HFFc6 (cell line): Measurements from ENCODE around the gene CLCNKA. TPM values are rescaled to one million over a fixed set of nuclear protein-coding genes. Genes with fewer than 3 reads are reported as not detected.

Experiments used
- DNase-seq: peaks from one replicate; pipeline ENCODE4 v3.0.0-alpha.2; 2018
- H3K27ac Mint-ChIP-seq: 2 replicates; pipeline ENCODE4 v1.8.0; 2020; ENCODE audit warnings: mild to moderate bottlenecking, mixed read lengths
- H3K27me3 Mint-ChIP-seq: 2 replicates; pipeline ENCODE4 v1.8.0; 2021; ENCODE audit warnings: mild to moderate bottlenecking, moderate library complexity, mixed read lengths; ENCODE audit not compliant: insufficient read depth
- H3K36me3 Mint-ChIP-seq: 2 replicates; pipeline ENCODE4 v1.8.0; 2021; ENCODE audit warnings: low read depth, mixed read lengths
- H3K4me1 Mint-ChIP-seq: 2 replicates; pipeline ENCODE4 v1.8.0; 2020; ENCODE audit warnings: low read depth, mixed read lengths
- H3K4me3 Mint-ChIP-seq: 2 replicates; pipeline ENCODE4 v1.8.0; 2020; ENCODE audit warnings: mild to moderate bottlenecking, moderate library complexity, mixed read lengths
- H3K9me3 Mint-ChIP-seq: 2 replicates; pipeline ENCODE4 v1.8.0; 2020; ENCODE audit warnings: mild to moderate bottlenecking, mixed read lengths
- long read RNA-seq: library from polyadenylated mRNA; unstranded; transcript quantifications from one replicate; pipeline ENCODE4 v2.0.0, GENCODE V29; 2019
- total RNA-seq, 6 experiments: library from RNA; stranded (reverse); fragmentation: NEBNext Ultra II Directional; extraction: Animal tissue kit (Norgen Biotek cat#: 25700); gene quantifications; 2 replicates in 1 of 6; 3 replicates in 5 of 6; pipeline ENCODE4 v1.2.3, GENCODE V29; 2021
- TF ChIP-seq, protein P1 (sequence below): fragments of 200-600 bp; sonication (generic); IDR thresholded peaks from 2 replicates; pipeline ENCODE4 v1.5.0; 2021; ENCODE audit warnings: antibody characterized with exemption, mild to moderate bottlenecking

Gene CLCNKA
- total RNA-seq, result not detected
- long read RNA-seq, result 0 reads

DNA sequence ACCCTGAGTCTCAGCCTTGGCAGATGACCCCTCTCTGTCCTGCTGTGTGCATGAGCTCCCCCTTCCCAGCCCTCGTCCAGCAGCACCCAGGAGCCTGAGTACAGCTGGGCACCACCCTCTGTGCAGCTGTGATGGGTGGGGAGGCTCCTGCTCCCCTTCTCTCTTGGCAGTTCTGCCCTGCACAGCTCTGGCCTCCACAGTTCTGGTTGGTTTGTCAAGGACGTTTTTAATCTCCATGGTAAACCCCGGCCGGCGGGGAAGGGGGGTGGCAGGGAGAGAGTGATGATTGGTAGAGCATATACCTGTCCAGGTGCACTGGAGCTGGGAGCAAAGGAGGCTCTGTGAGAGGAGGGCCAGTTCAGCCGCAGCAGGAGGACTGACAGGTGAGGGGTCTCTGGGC, at the start of gene CLCNKA:
CLCNKA (plus strand) TSS at position 356 of the 400 bp plus-strand sequence. CDS start 584 bp downstream, outside the sequence.
- TF ChIP-seq, protein P1, sequence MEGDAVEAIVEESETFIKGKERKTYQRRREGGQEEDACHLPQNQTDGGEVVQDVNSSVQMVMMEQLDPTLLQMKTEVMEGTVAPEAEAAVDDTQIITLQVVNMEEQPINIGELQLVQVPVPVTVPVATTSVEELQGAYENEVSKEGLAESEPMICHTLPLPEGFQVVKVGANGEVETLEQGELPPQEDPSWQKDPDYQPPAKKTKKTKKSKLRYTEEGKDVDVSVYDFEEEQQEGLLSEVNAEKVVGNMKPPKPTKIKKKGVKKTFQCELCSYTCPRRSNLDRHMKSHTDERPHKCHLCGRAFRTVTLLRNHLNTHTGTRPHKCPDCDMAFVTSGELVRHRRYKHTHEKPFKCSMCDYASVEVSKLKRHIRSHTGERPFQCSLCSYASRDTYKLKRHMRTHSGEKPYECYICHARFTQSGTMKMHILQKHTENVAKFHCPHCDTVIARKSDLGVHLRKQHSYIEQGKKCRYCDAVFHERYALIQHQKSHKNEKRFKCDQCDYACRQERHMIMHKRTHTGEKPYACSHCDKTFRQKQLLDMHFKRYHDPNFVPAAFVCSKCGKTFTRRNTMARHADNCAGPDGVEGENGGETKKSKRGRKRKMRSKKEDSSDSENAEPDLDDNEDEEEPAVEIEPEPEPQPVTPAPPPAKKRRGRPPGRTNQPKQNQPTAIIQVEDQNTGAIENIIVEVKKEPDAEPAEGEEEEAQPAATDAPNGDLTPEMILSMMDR, result no peak
- H3K27ac Mint-ChIP-seq, result no peak within 1 kb of the TSS
- DNase-seq, result no peak
- no peaks in the 10 kb centered on the region for H3K36me3 Mint-ChIP-seq
- no peak within 1 kb of the TSS for H3K4me3 Mint-ChIP-seq
- no peaks in the 10 kb centered on the region for H3K9me3 Mint-ChIP-seq
- H3K4me1 Mint-ChIP-seq, result peaks cover 35% of the 10 kb centered on the region
- peaks cover under 1% of the 10 kb centered on the region for H3K27me3 Mint-ChIP-seq

DNA sequence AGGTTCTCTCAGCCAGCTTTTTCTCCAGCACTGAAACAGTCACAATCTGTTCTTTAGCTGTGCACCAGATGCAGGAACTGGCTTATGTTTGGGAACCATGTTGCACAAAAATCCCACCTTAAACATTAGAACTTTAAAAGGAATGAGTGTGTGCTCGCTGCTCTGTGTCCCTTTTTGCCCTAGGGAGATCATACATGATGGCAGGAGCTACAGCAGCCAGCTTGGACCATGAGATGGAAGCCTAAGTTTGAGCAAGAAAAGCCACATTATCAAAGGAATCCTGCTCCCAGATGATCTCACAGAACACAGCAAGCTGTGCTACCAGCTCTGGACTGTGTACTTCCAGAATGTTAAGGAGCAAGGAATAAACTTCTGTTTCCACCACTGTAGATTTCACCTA, 49.4 kb upstream of the CLCNKA start:
- DNase-seq, result no peak
- Mint-ChIP-seq H3K4me1 (peaks cover 36% of the 10 kb centered on the region), H3K27ac (no peak overlapping the region), H3K4me3 (no peak overlapping the region), H3K27me3 (no peaks in the 10 kb centered on the region; the same call in none of the 2 replicates), H3K36me3 (peaks cover 43% of the 10 kb centered on the region), H3K9me3 (no peaks in the 10 kb centered on the region)
- TF ChIP-seq, protein P1, result no peak

DNA sequence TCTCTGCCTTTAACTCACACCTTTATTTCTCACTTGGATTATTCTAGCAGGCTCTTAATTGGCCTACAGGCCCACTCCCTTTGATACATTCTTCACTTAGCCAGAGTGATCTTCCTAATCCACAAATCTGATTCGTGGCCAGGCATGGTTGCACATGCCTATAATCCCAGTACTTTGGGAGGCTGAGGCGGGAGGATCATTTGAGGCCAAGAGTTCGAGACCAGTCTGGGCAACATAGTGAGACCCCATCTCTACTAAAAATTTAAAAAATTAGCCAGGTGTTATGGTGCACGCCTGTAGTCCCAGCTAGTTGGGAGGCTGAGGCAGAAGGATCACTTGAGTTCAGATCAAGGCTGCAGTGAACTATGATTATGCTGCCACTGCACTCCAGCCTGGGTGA, 48.1 kb upstream of the CLCNKA start:
- no peaks in the 10 kb centered on the region; the same call in 1 of the 2 replicates for H3K27me3 Mint-ChIP-seq
- no peak overlapping the region for H3K27ac Mint-ChIP-seq
- no peak overlapping the region for H3K4me3 Mint-ChIP-seq
- H3K9me3 Mint-ChIP-seq, result no peaks in the 10 kb centered on the region
- DNase-seq, result no peak
- peaks cover 25% of the 10 kb centered on the region for H3K4me1 Mint-ChIP-seq
- TF ChIP-seq, protein P1, result no peak
- H3K36me3 Mint-ChIP-seq, result peaks cover 36% of the 10 kb centered on the region

DNA sequence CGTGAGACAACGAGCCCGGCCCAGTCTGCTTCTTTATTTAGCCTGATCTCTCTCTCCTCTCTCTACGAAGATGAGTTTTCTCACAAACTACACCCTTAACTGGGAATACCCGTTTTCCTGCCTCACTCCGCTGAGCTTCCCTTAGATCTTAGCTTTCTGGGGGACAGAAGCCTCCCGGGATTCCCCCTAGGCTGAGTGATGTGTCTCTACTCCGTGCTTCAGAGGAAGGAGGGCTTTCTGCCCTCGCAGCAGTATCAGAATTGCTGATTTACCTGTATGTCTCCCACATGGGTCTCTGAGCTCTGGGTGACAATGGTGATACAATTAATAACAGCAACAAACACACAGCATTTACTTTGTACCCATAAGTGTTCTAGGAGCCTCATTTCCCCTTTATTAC, 47.0 kb upstream of the CLCNKA start:
- Mint-ChIP-seq H3K27ac (peak overlapping the region; percentile 69), H3K4me3 (peak overlapping the region; percentile 91), H3K9me3 (no peaks in the 10 kb centered on the region), H3K4me1 (peaks cover 25% of the 10 kb centered on the region), H3K27me3 (no peaks in the 10 kb centered on the region; the same call in 1 of the 2 replicates), H3K36me3 (peaks cover 31% of the 10 kb centered on the region)
- no peak for DNase-seq
- TF ChIP-seq, protein P1, result no peak

GRCh38 chr1:15975358-15975804, 46.5 kb upstream of the CLCNKA start:
- peak overlapping the region; percentile 91 for H3K4me3 Mint-ChIP-seq
- DNase-seq, result peak; percentile 50
- peak overlapping the region; percentile 69 for H3K27ac Mint-ChIP-seq
- peaks cover 25% of the 10 kb centered on the region for H3K4me1 Mint-ChIP-seq
- peaks cover 27% of the 10 kb centered on the region for H3K36me3 Mint-ChIP-seq
- no peaks in the 10 kb centered on the region; the same call in 1 of the 2 replicates for H3K27me3 Mint-ChIP-seq
- TF ChIP-seq, protein P1, result peak; percentile 73
- no peaks in the 10 kb centered on the region for H3K9me3 Mint-ChIP-seq
